Pancreas (tissue), 10 donors: ENCODE results near the gene KCNF1. TPM values are rescaled to one million over a fixed set of nuclear protein-coding genes. Genes with fewer than 3 reads are reported as not detected.

Experiments used
- ATAC-seq, 4 donors: fragments of 200-7000 bp; cut with Tn5 transposase; one replicate each; pipeline versions ENCODE4 v1.8.0 to v1.9.1; 2020; ENCODE audit warnings: mild to moderate bottlenecking in 4 of 4, moderate library complexity in 4 of 4
- DNase-seq, 6 donors: peaks; one replicate each; pipeline ENCODE4 v3.0.0-alpha.2; 2020
- FAIRE-seq: peaks from 2 replicates; lab custom pipeline; 2012; peaks lifted over from hg19 to GRCh38; lab: Jason Lieb, UNC
- H3K27ac ChIP-seq, 4 donors: fragments of 200-600 bp; sonication (generic); 1 replicate in 3 of 4; 2 replicates in 1 of 4; pipeline versions ENCODE4 v1.5.0 to v1.8.0; 2020
- H3K27me3 ChIP-seq, 4 donors: fragments of 200-600 bp; one replicate each; pipeline ENCODE4 v1.8.0; 2021
- H3K36me3 ChIP-seq, 3 donors: fragments of 200-600 bp; sonication (generic) in 1 of 3; one replicate each; pipeline versions ENCODE4 v1.5.0 to v1.8.0; 2020 to 2021
- H3K4me1 ChIP-seq, 3 donors: fragments of 200-600 bp; one replicate each; pipeline ENCODE4 v1.8.0; 2021
- H3K4me3 ChIP-seq, 4 donors: fragments of 200-600 bp; sonication (generic) in 2 of 4; one replicate each; pipeline versions ENCODE4 v1.5.0 to v1.8.0; 2020 to 2021
- H3K9me3 ChIP-seq, 4 donors: fragments of 200-600 bp; one replicate each; pipeline ENCODE4 v1.8.0; 2021
- WGBS, 2 donors: extraction: QIAGEN DNeasy Blood & Tissue Kit; methylation state at CpG; one replicate each; pipeline ENCODE4 v1.1.7; 2013; 5-methylcytosine and 5-hydroxymethylcytosine counted together
- intact Hi-C, 3 donors: fragments of 100-400 bp; cut with DNase I; formaldehyde crosslinking; loops; one replicate each; pipeline versions ENCODE4 v1.11.1 to v1.14.2; 2022
- polyA plus RNA-seq, 2 donors: library from polyadenylated mRNA; stranded (reverse); fragments of 200-250 nt; gene quantifications; one replicate each; pipeline ENCODE4 v1.2.3, GENCODE V29; 2013
- total RNA-seq, 6 donors: library from RNA; stranded (reverse); fragmentation: NEBNext Ultra II Directional in 4 of 6; extraction: Animal tissue kit (Norgen Biotek cat#: 25700) in 4 of 6; gene quantifications; one replicate each; pipeline versions ENCODE4 v1.2.1 to v1.2.4, GENCODE V29; 2021 to 2023
- TF ChIP-seq, protein P1 (sequence below), 4 donors: fragments of 200-600 bp; sonication (generic) in 3 of 4; IDR thresholded peaks; one replicate each; pipeline versions ENCODE4 v1.5.0 to v1.8.0; 2021; ENCODE audit warnings: antibody characterized with exemption in 4 of 4
- donor health status: healthy with polysubstance abuse.
- donor health status: DM: no; HTN: no; CAD: no; lungs with moderate emphysema.
- donor health status: DM: no; HTN: no; CAD: no.
- donor health status: control.
- donor health status: control.
- donor health status: Bipolar disorder and iron deficiency.
- donor health status: DM: yes; HTN: yes; CAD: no.
- donor health status: DM: no; HTN: no; CAD: no.
- donor health status: DM: no; HTN: no; CAD: no.
- donor health status: DM: yes; HTN: yes; CAD: no.

The KCNF1 gene
- total and polyA plus RNA-seq, 8 donors: 0.08 to 15.8 (median 0.52) TPM

DNA sequence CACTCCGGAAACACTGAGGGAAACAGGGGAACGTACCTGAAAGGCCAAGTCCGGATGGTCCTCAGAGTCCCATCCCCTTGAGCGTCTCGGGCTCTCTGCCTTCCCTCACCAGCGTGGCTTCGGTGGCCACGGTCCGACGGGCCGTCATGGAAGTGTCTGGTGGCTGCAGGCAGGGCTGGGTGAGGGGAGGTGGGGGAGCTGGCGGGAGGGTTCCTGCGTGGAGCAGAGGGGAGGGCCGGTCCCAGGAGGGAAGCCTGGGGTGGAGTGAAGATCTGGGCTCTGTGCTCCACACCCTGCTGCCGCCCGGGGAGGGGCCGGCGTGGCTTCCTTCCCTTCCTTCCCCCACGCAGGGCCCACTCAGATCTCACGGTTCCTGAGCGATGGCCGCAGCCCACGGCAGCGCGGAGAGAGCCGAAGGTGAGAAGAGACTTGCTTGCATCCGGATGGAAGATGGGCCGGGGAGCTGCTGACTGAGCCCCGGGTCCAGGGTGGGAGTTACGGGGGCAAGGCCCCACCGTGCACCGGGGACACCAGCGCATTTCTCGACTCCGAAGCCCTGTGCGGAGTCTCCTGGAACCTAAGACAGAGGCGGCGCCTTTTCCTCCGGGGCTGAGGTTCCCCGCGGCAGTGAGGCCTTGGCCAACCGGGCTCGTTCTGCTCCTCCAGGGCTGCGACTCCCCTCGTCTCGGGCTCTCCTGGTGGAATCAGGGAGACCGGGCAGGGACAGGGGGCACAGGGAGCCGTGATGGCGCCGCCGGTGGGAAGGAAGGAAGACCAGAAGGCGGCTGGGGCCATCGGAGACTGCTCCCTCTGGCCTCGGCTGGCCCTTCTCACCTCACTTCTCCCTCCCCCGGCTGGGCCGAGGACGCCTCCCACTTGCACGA lies 49.1 kb downstream of the KCNF1 start:
- WGBS, 2 donors: 87 to 88% methylated on average over 58 of the region's 58 CpGs
- H3K27ac ChIP-seq: no peak overlapping the region
- TF ChIP-seq, protein P1, sequence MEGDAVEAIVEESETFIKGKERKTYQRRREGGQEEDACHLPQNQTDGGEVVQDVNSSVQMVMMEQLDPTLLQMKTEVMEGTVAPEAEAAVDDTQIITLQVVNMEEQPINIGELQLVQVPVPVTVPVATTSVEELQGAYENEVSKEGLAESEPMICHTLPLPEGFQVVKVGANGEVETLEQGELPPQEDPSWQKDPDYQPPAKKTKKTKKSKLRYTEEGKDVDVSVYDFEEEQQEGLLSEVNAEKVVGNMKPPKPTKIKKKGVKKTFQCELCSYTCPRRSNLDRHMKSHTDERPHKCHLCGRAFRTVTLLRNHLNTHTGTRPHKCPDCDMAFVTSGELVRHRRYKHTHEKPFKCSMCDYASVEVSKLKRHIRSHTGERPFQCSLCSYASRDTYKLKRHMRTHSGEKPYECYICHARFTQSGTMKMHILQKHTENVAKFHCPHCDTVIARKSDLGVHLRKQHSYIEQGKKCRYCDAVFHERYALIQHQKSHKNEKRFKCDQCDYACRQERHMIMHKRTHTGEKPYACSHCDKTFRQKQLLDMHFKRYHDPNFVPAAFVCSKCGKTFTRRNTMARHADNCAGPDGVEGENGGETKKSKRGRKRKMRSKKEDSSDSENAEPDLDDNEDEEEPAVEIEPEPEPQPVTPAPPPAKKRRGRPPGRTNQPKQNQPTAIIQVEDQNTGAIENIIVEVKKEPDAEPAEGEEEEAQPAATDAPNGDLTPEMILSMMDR (IDR thresholded peaks at IDR 0.05): no peak
- no peaks in the 10 kb centered on the region for H3K4me1 ChIP-seq
- no peak for ATAC-seq
- no peak for FAIRE-seq
- H3K9me3 ChIP-seq: no peaks in the 10 kb centered on the region
- H3K27me3 ChIP-seq: no peaks in the 10 kb centered on the region
- no peaks in the 10 kb centered on the region for H3K36me3 ChIP-seq
- intact Hi-C loops: no loop called here
- H3K4me3 ChIP-seq: no peak overlapping the region
- DNase-seq: peak in 1 of 6 donors; percentile 66

- WGBS, 2 donors: 75 to 83% methylated on average over 13 of the region's 13 CpGs
- H3K9me3 ChIP-seq: no peaks in the 10 kb centered on the region
- DNase-seq: no peak
- no peak for FAIRE-seq
- no peaks in the 10 kb centered on the region for H3K27me3 ChIP-seq
- no peak overlapping the region for H3K27ac ChIP-seq
- TF ChIP-seq, protein P1 (IDR thresholded peaks at IDR 0.05): no peak
- H3K36me3 ChIP-seq: no peaks in the 10 kb centered on the region
- H3K4me1 ChIP-seq: no peaks in the 10 kb centered on the region
- intact Hi-C loops: no loop called here
- no peak for ATAC-seq
- H3K4me3 ChIP-seq: no peak overlapping the region
Measured at GRCh38 chr2:10961490-10961875, 49.7 kb downstream of the KCNF1 start.

GRCh38 chr2:10962004-10962403 lies 50.3 kb downstream of the KCNF1 start:
- H3K4me1 ChIP-seq: no peaks in the 10 kb centered on the region
- no peaks in the 10 kb centered on the region for H3K9me3 ChIP-seq
- no peak overlapping the region for H3K4me3 ChIP-seq
- no peak overlapping the region for H3K27ac ChIP-seq
- ATAC-seq: no peak
- no peaks in the 10 kb centered on the region for H3K36me3 ChIP-seq
- no peak for FAIRE-seq
- intact Hi-C loops: no loop called here
- 83 to 84% methylated on average over 14 of the region's 14 CpGs for WGBS, 2 donors
- no peak for DNase-seq
- TF ChIP-seq, protein P1 (IDR thresholded peaks at IDR 0.05): no peak
- no peaks in the 10 kb centered on the region for H3K27me3 ChIP-seq

GRCh38 chr2:10963155-10963554 lies 51.4 kb downstream of the KCNF1 start:
- intact Hi-C loops: no loop called here
- Histone ChIP-seq H3K36me3 (no peaks in the 10 kb centered on the region), H3K4me1 (no peaks in the 10 kb centered on the region), H3K4me3 (no peak overlapping the region), H3K27ac (no peak overlapping the region), H3K27me3 (no peaks in the 10 kb centered on the region), H3K9me3 (no peaks in the 10 kb centered on the region)
- ATAC-seq: no peak
- no peak for FAIRE-seq
- no peak for DNase-seq
- 47 to 67% methylated on average over 8 of the region's 8 CpGs for WGBS, 2 donors
- TF ChIP-seq, protein P1 (IDR thresholded peaks at IDR 0.05): no peak

Other genes with a start within 250 kb of the KCNF1 start
- gene NOL10, start 222.0 kb upstream of the KCNF1 start, total RNA-seq: 10 to 100 TPM; 10.3 to 13.5 (median 12.8) TPM
- 10 to 100 TPM in 1 of 2 donors, 1 to 10 TPM in 1; 6.3 to 12.3 TPM for gene NOL10, start 222.0 kb upstream of the KCNF1 start, polyA plus RNA-seq
- gene ATP6V1C2, start 190.3 kb upstream of the KCNF1 start, total RNA-seq: under 1 TPM in 5 of 6 donors, not detected in 1; 0.06 to 0.35 (median 0.09) TPM
- 1 to 10 TPM; 1.2 to 2.0 TPM for gene ATP6V1C2, start 190.3 kb upstream of the KCNF1 start, polyA plus RNA-seq
- gene PDIA6, start 99.1 kb upstream of the KCNF1 start, total RNA-seq: 100 to 1,000 TPM in 5 of 6 donors, 10 to 100 TPM in 1; 86.5 to 201 (median 152) TPM
- 10 to 100 TPM; 33.7 to 96.0 TPM for gene PDIA6, start 99.1 kb upstream of the KCNF1 start, polyA plus RNA-seq
- gene SLC66A3, start 243.5 kb downstream of the KCNF1 start, total RNA-seq: 10 to 100 TPM; 13.7 to 26.5 (median 18.5) TPM
- 10 to 100 TPM; 11.1 to 19.2 TPM for gene SLC66A3, start 243.5 kb downstream of the KCNF1 start, polyA plus RNA-seq